ENCODE data around the gene TIAM2.

Gene TIAM2

GRCh38 chr6:154974485-154975149, 20.5 kb upstream of the TIAM2 start:
- Histone ChIP-seq H3K27me3 (ENCODE audit: insufficient read depth, low read depth) (no peaks in the 10 kb centered on the region), H3K27ac (no peak overlapping the region), H3K36me3 (ENCODE audit: insufficient read depth) (no peaks in the 10 kb centered on the region), H3K9ac (no peak overlapping the region), H3K4me3 (IDR thresholded peaks at IDR 0.05; ENCODE audit: insufficient read depth, low read depth, low read length) (no peak overlapping the region), H3K4me2 (no peak overlapping the region), H3K79me2 (ENCODE audit: insufficient read depth, low read depth) (no peaks in the 10 kb centered on the region), H4K20me1 (ENCODE audit: insufficient read depth) (no peaks in the 10 kb centered on the region), H2AFZ (ENCODE audit: low read depth) (no peak overlapping the region), H3K4me1 (ENCODE audit: low read depth, poor library complexity, severe bottlenecking) (no peaks in the 10 kb centered on the region)
- no peak for TF ChIP-seq CTCF (conservative IDR thresholded peaks at IDR 0.05; ENCODE audit: low read depth, low read length)

GRCh38 chr6:154977588-154977987, 17.5 kb upstream of the TIAM2 start:
- no peak for TF ChIP-seq CTCF (conservative IDR thresholded peaks at IDR 0.05; ENCODE audit: low read depth, low read length)
- no peak overlapping the region for H3K4me2 ChIP-seq
- H3K4me3 ChIP-seq (IDR thresholded peaks at IDR 0.05; ENCODE audit: insufficient read depth, low read depth, low read length), result no peak overlapping the region
- no peaks in the 10 kb centered on the region for H4K20me1 ChIP-seq (ENCODE audit: insufficient read depth)
- no peaks in the 10 kb centered on the region for H3K79me2 ChIP-seq (ENCODE audit: insufficient read depth, low read depth)
- H3K9ac ChIP-seq, result no peak overlapping the region
- H3K36me3 ChIP-seq (ENCODE audit: insufficient read depth), result no peaks in the 10 kb centered on the region
- H3K27me3 ChIP-seq (ENCODE audit: insufficient read depth, low read depth), result no peaks in the 10 kb centered on the region
- no peak overlapping the region for H2AFZ ChIP-seq (ENCODE audit: low read depth)
- no peaks in the 10 kb centered on the region for H3K4me1 ChIP-seq (ENCODE audit: low read depth, poor library complexity, severe bottlenecking)
- no peak overlapping the region for H3K27ac ChIP-seq

GRCh38 chr6:154980273-154981078, 14.6 kb upstream of the TIAM2 start:
- no peaks in the 10 kb centered on the region for H3K27me3 ChIP-seq (ENCODE audit: insufficient read depth, low read depth)
- H4K20me1 ChIP-seq (ENCODE audit: insufficient read depth), result no peaks in the 10 kb centered on the region
- H2AFZ ChIP-seq (ENCODE audit: low read depth), result no peak overlapping the region
- no peak overlapping the region for H3K4me3 ChIP-seq (IDR thresholded peaks at IDR 0.05; ENCODE audit: insufficient read depth, low read depth, low read length)
- no peaks in the 10 kb centered on the region for H3K4me1 ChIP-seq (ENCODE audit: low read depth, poor library complexity, severe bottlenecking)
- no peak overlapping the region for H3K4me2 ChIP-seq
- no peak for TF ChIP-seq CTCF (conservative IDR thresholded peaks at IDR 0.05; ENCODE audit: low read depth, low read length)
- H3K79me2 ChIP-seq (ENCODE audit: insufficient read depth, low read depth), result no peaks in the 10 kb centered on the region
- H3K9ac ChIP-seq, result no peak overlapping the region
- H3K36me3 ChIP-seq (ENCODE audit: insufficient read depth), result no peaks in the 10 kb centered on the region
- H3K27ac ChIP-seq, result no peak overlapping the region

- no peak overlapping the region for H3K9ac ChIP-seq
- no peak overlapping the region for H3K4me3 ChIP-seq (IDR thresholded peaks at IDR 0.05; ENCODE audit: insufficient read depth, low read depth, low read length)
- H3K4me1 ChIP-seq (ENCODE audit: low read depth, poor library complexity, severe bottlenecking), result no peaks in the 10 kb centered on the region
- H3K36me3 ChIP-seq (ENCODE audit: insufficient read depth), result no peaks in the 10 kb centered on the region
- no peaks in the 10 kb centered on the region for H3K27me3 ChIP-seq (ENCODE audit: insufficient read depth, low read depth)
- no peak overlapping the region for H3K27ac ChIP-seq
- no peaks in the 10 kb centered on the region for H3K79me2 ChIP-seq (ENCODE audit: insufficient read depth, low read depth)
- no peak overlapping the region for H2AFZ ChIP-seq (ENCODE audit: low read depth)
- no peak for TF ChIP-seq CTCF (conservative IDR thresholded peaks at IDR 0.05; ENCODE audit: low read depth, low read length)
- H3K4me2 ChIP-seq, result no peak overlapping the region
- no peaks in the 10 kb centered on the region for H4K20me1 ChIP-seq (ENCODE audit: insufficient read depth)
These were observed 13.8 kb upstream of the TIAM2 start for GRCh38 chr6:154981079-154981870.
